Activated effector memory CD4-positive, alpha-beta T cell treated with Interleukin-2 at 50 U/mL for 16 hours (primary cell): ENCODE measurements around the gene FHAD1.
"Not testable (repeated sequence)": the region's sequence is repeated elsewhere in the genome, so short reads cannot be mapped to it uniquely, and the experiment has no call there.

Source experiments
- DNase-seq: peaks from one replicate; pipeline ENCODE4 v3.0.0-alpha.2; 2020

Gene FHAD1

GRCh38 chr1:15424146-15424667 is 177.2 kb downstream of the FHAD1 start:
- DNase-seq = no peak

GRCh38 chr1:15424981-15425380 is 178.0 kb downstream of the FHAD1 start:
- DNase-seq = no peak

- no peak for DNase-seq
Measured at GRCh38 chr1:15425521-15425920, 178.5 kb downstream of the FHAD1 start.

- DNase-seq = no peak
Measured at GRCh38 chr1:15425958-15426357, 178.9 kb downstream of the FHAD1 start.

GRCh38 chr1:15426492-15427279 is 179.7 kb downstream of the FHAD1 start:
- DNase-seq = no peak

- DNase-seq = no peak
Measured at GRCh38 chr1:15427280-15427666, 180.2 kb downstream of the FHAD1 start.

- DNase-seq = not testable (repeated sequence)
Measured at GRCh38 chr1:15428252-15428651, 181.2 kb downstream of the FHAD1 start.

GRCh38 chr1:15428815-15429435 is 181.9 kb downstream of the FHAD1 start:
- DNase-seq = no peak

- no peak for DNase-seq
Measured at GRCh38 chr1:15429701-15430149, 182.7 kb downstream of the FHAD1 start.

- DNase-seq = peak; percentile 57
Measured at GRCh38 chr1:15430787-15431570, 184.0 kb downstream of the FHAD1 start.

- no peak for DNase-seq
Measured at GRCh38 chr1:15431571-15431948, 184.5 kb downstream of the FHAD1 start.

- DNase-seq = no peak
Measured at GRCh38 chr1:15432324-15432723, 185.3 kb downstream of the FHAD1 start.

GRCh38 chr1:15433471-15433870 is 186.4 kb downstream of the FHAD1 start:
- no peak for DNase-seq

GRCh38 chr1:15434739-15435138 is 187.7 kb downstream of the FHAD1 start:
- DNase-seq = not testable (repeated sequence)

- DNase-seq = no peak
Measured at GRCh38 chr1:15435239-15436077, 188.4 kb downstream of the FHAD1 start.

GRCh38 chr1:15436881-15437442 is 189.9 kb downstream of the FHAD1 start:
- DNase-seq = no peak

- DNase-seq = no peak
Measured at GRCh38 chr1:15439325-15439724, 192.3 kb downstream of the FHAD1 start.

GRCh38 chr1:15440357-15440756 is 193.3 kb downstream of the FHAD1 start:
- no peak for DNase-seq

- no peak for DNase-seq
Measured at GRCh38 chr1:15441247-15441646, 194.2 kb downstream of the FHAD1 start.

GRCh38 chr1:15442119-15442518 is 195.1 kb downstream of the FHAD1 start:
- DNase-seq = no peak

- no peak for DNase-seq
Measured at GRCh38 chr1:15442759-15443158, 195.7 kb downstream of the FHAD1 start.

GRCh38 chr1:15443281-15443680 is 196.3 kb downstream of the FHAD1 start:
- no peak for DNase-seq
